ENCODE data around the gene UQCRHL. TPM values are rescaled to one million over a fixed set of nuclear protein-coding genes. Genes with fewer than 3 reads are reported as not detected.
"Not testable (repeated sequence)": the region's sequence is repeated elsewhere in the genome, so short reads cannot be mapped to it uniquely, and the experiment has no call there.

UQCRHL gene
- total RNA-seq = 1.1 TPM

DNA sequence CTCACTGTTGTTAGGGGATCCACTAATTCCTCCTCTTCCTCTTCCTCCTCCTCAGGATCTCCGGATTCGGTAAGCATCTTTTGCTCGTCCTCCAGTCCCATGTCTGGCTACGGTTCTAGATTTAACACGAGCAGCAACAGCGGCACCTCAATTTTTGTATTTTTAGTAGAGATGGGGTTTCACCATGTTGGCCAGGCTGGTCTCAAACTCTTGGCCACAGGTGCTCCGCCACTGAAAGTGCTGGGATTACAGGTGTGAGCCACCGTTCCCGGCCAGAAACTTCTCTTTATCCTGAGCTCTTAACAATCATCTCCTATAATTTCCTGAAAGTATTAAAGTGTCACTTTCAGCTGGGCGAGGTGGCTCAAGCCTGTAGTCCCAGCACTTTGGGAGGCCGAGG, at the start of gene UQCRHL:
Gene UQCRHL (minus strand): TSS at position 101 of the 400 bp plus-strand sequence. CDS start 0 bp downstream, at position 101.
- DNase-seq = not testable (repeated sequence)

DNA sequence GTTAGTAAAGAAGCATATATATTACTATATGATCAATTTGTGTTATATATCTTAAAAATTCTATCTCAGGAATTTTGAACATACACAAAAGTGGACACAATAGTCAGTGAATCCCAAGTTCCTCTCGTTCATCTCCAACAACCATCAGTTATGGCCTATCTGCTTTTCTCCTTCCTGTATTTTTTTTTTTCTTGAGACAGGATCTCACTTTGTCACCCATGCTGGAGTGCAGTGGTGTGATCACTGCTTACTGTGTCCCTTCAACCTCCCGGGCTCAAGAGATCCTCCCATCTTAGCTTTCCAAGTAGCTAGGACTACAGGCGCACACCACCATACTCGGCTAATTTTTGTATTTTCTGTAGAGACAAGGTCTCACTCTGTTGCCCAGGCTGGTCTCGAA, 49.4 kb upstream of the UQCRHL start:
- DNase-seq = no peak

GRCh38 chr1:15852828-15853302, 45.4 kb upstream of the UQCRHL start:
- no peak for DNase-seq

DNA sequence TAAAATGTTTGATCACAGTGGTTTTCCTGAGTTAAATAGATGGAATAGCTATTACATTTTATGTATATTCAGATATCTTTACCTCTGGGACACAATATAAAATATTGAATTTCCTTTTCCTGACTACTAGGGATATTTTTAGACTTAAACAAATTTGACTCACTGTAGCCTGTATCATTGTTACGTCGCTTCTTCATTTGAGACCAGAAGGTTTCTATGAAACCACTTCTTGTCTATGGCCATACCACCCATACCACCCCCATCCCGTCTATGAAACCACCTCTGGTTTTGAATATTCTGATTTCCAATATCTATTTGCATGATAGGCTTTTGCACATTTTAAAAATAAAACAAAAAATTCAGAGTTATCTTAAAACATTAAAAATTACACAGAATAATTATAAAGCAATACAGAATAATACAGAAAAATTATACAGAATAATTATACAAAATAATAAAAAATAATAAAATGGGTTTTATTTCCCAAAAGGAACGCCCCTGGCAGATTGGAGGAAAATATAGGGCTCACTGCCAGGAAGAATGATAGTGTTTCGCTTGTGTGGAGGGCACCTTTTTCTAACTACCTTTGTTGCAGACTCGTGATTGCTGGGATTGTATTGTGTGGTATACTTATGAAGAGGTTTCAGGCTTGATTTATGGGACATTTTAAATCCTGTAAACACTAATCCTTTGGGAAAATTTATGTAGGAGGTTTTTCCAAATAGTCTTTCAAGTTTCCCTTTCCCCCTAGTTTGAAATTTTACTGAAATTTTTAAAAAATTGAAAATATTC, 44.8 kb upstream of the UQCRHL start:
- DNase-seq = peak; percentile 20

- DNase-seq = peak; percentile 34
Observed at GRCh38 chr1:15851210-15852035, 44.0 kb upstream of the UQCRHL start.

DNA sequence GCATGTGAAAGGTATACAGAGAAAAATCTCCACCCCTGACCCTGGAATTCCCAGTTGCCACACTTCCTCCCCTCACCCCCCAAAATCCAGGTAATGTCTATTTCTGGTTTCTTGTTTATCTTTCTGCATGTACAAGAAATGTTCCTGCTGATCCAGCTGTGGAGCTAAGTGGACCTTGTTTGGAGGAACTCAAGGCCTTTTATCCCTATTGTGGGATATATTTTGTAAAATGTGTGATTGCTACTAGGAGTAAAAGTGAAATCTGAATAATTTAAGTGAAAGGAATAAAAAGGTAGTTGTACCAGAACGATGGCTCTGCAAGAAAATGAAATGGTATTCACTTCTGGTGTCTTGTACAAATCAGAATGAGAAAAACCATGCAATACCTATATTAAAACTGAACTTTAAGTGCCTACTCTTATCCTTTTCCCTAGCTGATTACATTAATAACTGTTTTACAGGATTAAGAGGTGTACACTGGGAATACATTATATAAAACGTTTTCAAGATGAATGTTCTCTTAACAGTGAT, 43.1 kb upstream of the UQCRHL start:
- DNase-seq = peak; percentile 41

DNA sequence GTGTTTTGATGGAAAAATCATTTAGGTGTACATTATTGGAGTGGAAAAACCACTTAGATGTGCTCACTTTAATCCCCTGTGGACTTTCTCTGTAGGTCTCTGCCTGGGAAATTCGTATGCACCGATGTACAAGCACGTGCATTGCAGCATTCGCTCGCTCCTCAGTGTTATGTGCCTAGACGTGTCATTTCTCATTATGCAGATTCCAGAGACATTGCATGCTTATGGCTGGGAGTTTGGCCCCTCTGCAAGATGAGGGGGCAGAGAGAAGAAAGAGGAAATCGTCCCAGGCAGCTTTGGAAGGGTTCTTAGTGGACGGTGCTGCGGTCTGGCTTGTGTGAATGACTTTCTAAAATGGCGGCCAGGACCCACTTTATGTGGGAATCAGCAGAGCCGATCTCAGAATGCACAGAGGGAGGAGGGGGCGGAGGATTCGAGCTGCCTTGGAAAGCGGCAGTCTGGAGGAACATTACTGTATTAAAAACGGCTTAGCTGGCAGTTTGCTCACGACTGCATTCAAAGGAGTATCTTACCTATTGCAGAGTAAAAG, 42.4 kb upstream of the UQCRHL start:
- DNase-seq = peak; percentile 94

GRCh38 chr1:15848929-15849774, 41.7 kb upstream of the UQCRHL start:
- peak; percentile 94 for DNase-seq

DNA sequence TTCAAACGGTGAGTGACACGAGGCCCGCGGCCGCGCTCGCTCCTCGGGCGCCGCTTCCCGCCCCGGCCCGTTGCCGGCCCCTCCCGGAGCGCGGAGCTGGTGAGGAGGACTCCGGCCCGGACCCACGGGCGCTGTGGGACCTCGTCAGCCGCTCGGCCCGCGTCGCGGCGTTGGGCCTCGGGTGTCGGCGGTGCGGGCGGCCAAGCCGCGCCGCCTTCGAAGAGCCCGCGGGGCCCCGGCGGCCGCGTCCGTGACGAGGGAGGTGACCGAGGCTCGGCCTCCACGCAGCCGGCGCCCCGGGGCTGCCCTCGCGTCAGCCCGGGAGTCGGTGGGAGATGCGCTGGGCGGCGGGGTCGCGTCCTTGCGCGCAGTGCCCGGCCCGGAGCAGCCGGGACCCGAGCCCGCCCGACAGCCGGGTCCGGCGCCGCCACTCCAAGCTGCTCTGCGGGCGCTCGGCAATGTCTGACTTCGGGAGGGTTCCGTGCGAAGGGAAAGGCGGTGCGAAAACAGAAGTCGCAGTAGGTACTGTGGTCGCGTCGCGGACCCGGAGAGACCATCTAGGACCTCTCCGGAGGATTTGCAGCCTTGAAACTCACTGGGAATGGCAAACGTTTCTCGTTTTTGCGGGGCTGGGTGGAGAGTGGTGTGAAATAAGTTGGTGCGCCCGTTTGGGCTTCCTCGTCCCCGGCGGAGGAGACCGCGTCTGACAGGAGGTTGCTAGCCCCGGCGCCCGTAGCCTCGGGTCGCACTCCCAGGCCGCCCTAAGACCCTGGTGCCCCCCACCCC, 40.9 kb upstream of the UQCRHL start:
- DNase-seq = peak; percentile 47

GRCh38 chr1:15847893-15848142, 40.4 kb upstream of the UQCRHL start:
- no peak for DNase-seq

- DNase-seq = peak; percentile 99
Observed at GRCh38 chr1:15847100-15847892, 39.8 kb upstream of the UQCRHL start, which contains the start of gene SPEN. Gene SPEN, plus strand, starts transcription at chr1:15847707. Its CDS starts 361 bp downstream, at chr1:15848068.

DNA sequence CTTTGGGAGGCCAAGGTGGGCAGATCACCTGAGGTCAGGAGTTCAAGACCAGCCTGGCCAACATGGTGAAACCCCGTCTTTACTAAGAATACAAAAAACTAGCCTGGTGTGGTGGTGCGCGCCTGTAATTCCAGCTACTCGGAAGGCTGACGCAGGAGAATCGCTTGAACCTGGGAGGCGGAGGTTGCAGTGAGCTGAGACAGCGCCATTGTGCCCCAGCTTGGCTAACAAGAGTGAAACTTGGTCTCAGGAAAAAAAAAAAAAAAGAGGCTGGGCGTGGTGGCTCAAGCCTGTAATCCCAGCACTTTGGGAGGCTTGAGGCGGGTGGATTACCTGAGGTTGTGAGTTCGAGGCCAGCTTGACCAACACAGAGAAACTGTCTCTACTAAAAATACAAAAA, 38.6 kb upstream of the UQCRHL start:
- DNase-seq = not testable (repeated sequence)

GRCh38 chr1:15843826-15844572, 36.5 kb upstream of the UQCRHL start:
- peak; percentile 28 for DNase-seq

- DNase-seq = no peak
Observed at GRCh38 chr1:15838721-15839120, 31.3 kb upstream of the UQCRHL start.

GRCh38 chr1:15837931-15838330, 30.5 kb upstream of the UQCRHL start:
- no peak for DNase-seq

DNA sequence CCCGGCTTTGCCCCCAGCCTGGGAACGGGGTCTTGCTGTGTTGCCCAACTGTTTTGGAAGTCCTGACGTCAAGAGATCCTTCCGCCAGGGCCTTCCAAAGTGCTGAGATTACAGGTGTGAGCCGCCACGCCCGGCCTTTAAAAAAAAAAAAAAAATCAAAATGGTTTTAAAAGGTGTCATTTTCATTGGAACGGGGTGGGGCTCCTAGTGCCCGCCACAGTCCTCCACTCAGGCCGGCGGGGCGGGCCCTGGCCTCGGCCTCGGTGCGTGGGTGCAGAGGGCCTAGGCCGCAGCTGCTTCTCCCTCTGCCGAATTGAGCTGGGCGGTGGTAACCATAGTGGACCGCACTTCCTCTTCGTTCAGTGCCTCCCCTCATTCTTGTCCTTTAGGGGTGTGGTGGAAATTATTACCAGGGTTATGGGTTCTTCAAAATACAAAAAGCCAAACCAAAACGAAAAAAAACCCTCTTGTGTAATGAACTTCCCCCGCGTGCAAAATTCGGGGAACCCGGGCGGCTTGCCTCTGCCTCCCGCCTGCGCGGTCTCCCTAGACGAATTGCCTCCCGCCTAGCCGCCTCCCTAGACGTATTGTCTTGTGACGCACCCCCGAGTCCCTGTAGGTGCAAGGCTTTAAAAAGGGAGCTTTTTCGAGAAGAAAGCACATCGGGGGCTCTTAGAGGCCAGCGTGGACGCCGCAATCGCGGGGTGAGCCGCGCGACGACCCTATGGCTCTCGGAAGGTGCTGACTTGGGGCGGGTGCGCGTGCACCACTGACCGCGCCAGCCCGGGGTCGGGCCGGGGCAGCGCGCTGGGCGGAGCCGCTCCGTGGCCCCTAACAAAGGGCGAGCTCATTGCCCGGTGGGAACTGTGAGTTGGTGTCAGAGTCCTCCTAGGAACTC, 29.6 kb upstream of the UQCRHL start:
- DNase-seq = peak; percentile 19

GRCh38 chr1:15836511-15836771, 29.0 kb upstream of the UQCRHL start:
- not testable (repeated sequence) for DNase-seq

DNA sequence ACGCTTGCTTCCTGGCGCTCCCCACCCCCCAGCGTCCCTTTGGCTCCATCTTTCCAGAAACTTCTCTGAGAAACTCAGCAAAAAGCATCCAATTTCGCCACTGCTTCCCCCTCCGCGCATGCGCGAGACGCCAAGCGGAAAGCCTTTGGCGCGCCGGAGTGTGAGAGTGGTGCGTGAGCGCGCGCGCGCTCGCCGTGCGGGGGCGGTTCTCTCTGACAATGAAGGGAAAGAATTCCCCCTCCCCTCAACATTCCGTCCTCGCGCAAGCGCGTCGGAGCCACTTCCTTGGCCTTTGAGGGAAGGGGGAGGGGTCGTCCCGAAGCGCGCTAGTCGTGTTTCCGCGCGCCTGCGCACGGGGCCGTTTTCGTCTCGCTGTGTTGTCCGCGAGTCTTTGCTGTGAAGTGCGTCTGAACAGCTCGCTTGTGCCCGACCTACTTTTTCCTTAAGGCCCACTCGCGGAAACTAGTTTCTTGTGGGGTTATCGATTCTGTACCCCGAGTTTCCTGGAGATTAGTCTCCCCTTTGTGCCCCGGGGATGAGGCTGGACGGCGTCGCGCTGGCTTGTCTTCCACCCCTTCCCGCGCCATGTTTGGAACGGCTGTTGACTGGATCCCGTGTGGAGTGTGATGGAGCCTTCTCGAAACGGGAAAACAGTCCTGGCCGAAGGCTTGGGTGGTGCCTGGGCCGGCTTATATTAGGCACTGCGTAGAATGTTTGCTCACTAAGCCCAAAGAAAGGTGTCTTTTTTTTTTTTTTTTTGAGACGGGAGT, 28.5 kb upstream of the UQCRHL start:
- DNase-seq = peak; percentile 100

All from tongue (tissue), 2 donors.